Activated CD4-positive, alpha-beta memory T cell treated with anti-CD3 and anti-CD28 coated beads for 36 hours (primary cell): Measurements from ENCODE around the gene FAM3A. TPM values are rescaled to one million over a fixed set of nuclear protein-coding genes. Genes with fewer than 3 reads are reported as not detected.

ENCODE experiments used
- CTCF ChIA-PET: fragments of 350-600 bp; sonication (Branson Sonifier 250); formaldehyde crosslinking; loops from one replicate; lab custom pipeline; 2021; ENCODE audit warnings: antibody characterized with exemption, inconsistent platforms; lab: Charles Lee
- POLR2A ChIA-PET: fragments of 350-600 bp; sonication (Branson Sonifier 250); formaldehyde crosslinking; loops from one replicate; lab custom pipeline; 2021; ENCODE audit warnings: antibody characterized with exemption; lab: Charles Lee
- DNase-seq: peaks from one replicate; pipeline ENCODE4 v3.0.0-alpha.2; 2020
- H3K27ac Mint-ChIP-seq: one replicate; pipeline ENCODE4 v1.8.0; 2021; ENCODE audit warnings: mixed read lengths
- H3K27me3 Mint-ChIP-seq: one replicate; pipeline ENCODE4 v1.8.0; 2021; ENCODE audit warnings: mixed read lengths
- H3K36me3 Mint-ChIP-seq: one replicate; pipeline ENCODE4 v1.8.0; 2021; ENCODE audit warnings: mixed read lengths
- H3K4me1 Mint-ChIP-seq: one replicate; pipeline ENCODE4 v1.8.0; 2021; ENCODE audit warnings: low read depth, mixed read lengths
- H3K4me3 Mint-ChIP-seq: one replicate; pipeline ENCODE4 v1.8.0; 2021; ENCODE audit warnings: mild to moderate bottlenecking, mixed read lengths
- H3K9me3 Mint-ChIP-seq: one replicate; pipeline ENCODE4 v1.8.0; 2021; ENCODE audit warnings: mixed read lengths
- intact Hi-C: fragments of 100-400 bp; cut with micrococcal nuclease; formaldehyde crosslinking; loops from one replicate; pipeline ENCODE4 v1.15.1; 2023
- total RNA-seq, 2 experiments: library from RNA; stranded (reverse); gene quantifications; one replicate each; pipeline ENCODE4 v1.2.3, GENCODE V29; 2021

FAM3A gene
- total RNA-seq, 2 experiments from 2014 or later = 21.4 to 28.4 TPM

DNA sequence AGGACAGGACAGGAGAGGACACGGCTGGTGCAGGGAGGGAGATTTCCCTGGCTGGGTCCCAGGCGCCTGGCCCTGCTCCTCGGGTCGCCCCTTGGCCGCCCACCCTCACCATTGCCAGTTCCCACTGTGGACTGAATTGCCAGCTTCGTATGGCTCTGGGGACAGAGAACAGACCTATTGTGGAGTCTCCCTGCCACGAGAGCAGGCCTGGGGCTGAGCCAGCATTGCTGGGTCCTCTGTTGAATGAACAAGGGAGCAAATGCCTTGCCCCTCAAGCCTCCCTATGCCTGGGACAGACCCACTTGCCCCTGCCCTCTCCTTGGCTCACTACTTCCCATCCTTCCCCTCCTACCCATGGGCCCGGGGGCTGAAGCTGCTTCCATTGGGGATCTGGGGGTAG lies 53.6 kb downstream of the FAM3A start:
- Mint-ChIP-seq H3K9me3 (no peaks in the 10 kb centered on the region), H3K36me3 (peaks cover 1% of the 10 kb centered on the region), H3K27me3 (no peaks in the 10 kb centered on the region), H3K4me3 (no peak overlapping the region), H3K4me1 (peaks cover 4% of the 10 kb centered on the region), H3K27ac (no peak overlapping the region)
- intact Hi-C loops = no loop called here
- ChIA-PET CTCF (no interaction called here), POLR2A (no interaction called here)
- DNase-seq = no peak

- Mint-ChIP-seq H3K4me3 (no peak overlapping the region), H3K27ac (no peak overlapping the region)
These were observed 55.7 kb downstream of the FAM3A start for GRCh38 chrX:154460326-154460725.

GRCh38 chrX:154459832-154460231 lies 56.2 kb downstream of the FAM3A start:
- no peaks in the 10 kb centered on the region for H3K9me3 Mint-ChIP-seq
- ChIA-PET POLR2A (no interaction called here), CTCF (no interaction called here)
- H3K36me3 Mint-ChIP-seq = peaks cover 1% of the 10 kb centered on the region
- H3K4me1 Mint-ChIP-seq = peaks cover 7% of the 10 kb centered on the region
- H3K4me3 Mint-ChIP-seq = no peak overlapping the region
- no peak overlapping the region for H3K27ac Mint-ChIP-seq
- intact Hi-C loops = no loop called here
- DNase-seq = no peak
- H3K27me3 Mint-ChIP-seq = no peaks in the 10 kb centered on the region

More at GRCh38 chrX:154460326-154460725, 55.7 kb downstream of the FAM3A start:
- POLR2A ChIA-PET = no interaction called here
- DNase-seq = no peak
- intact Hi-C loops = no loop called here
- H3K27me3 Mint-ChIP-seq = no peaks in the 10 kb centered on the region
- H3K4me1 Mint-ChIP-seq = peaks cover 7% of the 10 kb centered on the region
- CTCF ChIA-PET = no interaction called here
- H3K36me3 Mint-ChIP-seq = peaks cover 1% of the 10 kb centered on the region
- no peaks in the 10 kb centered on the region for H3K9me3 Mint-ChIP-seq

GRCh38 chrX:154458954-154459778 lies 56.9 kb downstream of the FAM3A start:
- H3K27ac Mint-ChIP-seq = peak overlapping the region; percentile 33
- intact Hi-C loops = no loop called here
- H3K36me3 Mint-ChIP-seq = peaks cover 1% of the 10 kb centered on the region
- POLR2A ChIA-PET = interaction anchor here (1.4 kb wide), 1 partner anchor 32 kb away, joined by 4 read pairs; the partner anchor contains the start of gene SLC10A3
- H3K4me3 Mint-ChIP-seq = peak overlapping the region; percentile 76
- H3K9me3 Mint-ChIP-seq = peaks cover 2% of the 10 kb centered on the region
- H3K4me1 Mint-ChIP-seq = peaks cover 7% of the 10 kb centered on the region
- peak; percentile 34 for DNase-seq
- H3K27me3 Mint-ChIP-seq = no peaks in the 10 kb centered on the region
- CTCF ChIA-PET = interaction anchor here (0.6 to 0.8 kb wide), 3 partner anchors 61 to 849 kb away, joined by 3 to 4 read pairs (median 3); partner anchors contain the start of gene RPL10

DNA sequence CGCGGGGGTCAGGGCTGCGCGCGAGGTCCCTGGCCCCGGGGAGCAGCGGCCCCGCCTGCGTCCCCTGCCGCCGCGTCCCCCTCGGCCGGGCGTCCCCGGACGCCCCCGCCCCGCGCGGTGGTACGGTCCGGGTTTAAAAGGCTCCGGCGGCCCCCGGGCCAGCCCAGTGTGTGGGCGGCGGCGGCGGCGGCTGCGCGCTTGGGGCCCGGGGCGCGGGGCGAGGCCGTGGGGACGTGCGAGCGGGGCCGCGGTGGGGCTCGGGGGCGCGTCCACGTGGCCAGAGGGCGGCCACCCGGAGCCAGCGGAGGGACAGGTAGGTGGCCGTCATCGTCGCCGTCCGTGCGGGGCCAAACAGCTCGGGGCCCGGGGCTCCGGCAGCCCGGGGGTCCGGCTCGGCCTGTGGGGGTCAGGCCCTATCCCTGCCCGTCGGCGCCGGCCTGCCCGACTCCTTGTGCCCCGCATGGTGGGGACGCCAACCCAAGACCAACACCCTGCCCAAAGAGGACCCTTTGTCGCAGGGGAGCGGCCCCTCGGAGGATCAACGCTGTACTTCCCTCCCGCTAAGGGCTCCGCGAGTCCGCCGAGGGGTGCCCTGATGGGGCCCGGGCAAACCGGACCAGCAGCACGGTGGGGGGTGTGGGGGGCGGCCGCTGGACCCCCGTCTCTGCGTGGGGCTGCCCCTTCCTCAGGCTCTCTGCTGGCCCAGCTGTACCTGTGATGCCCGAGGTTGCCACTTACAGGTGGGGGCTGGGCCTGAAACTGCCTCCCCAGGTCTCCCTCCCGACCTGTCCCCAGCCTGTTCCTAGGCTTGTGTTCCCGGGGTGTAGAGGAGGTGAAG lies 57.7 kb downstream of the FAM3A start, which contains the start of gene PLXNA3:
Gene PLXNA3 (plus strand): TSS at position 166 of the 838 bp plus-strand sequence. CDS start 1,903 bp downstream, outside the sequence.
- ChIA-PET POLR2A (interaction anchor here (0.8 to 1.4 kb wide), 2 partner anchors 15 to 33 kb away, joined by 3 to 4 read pairs; partner anchors contain the start of genes FAM50A and SLC10A3), CTCF (interaction anchor here (0.6 to 1.0 kb wide), 4 partner anchors 60 to 848 kb away, joined by 3 to 4 read pairs (median 4); partner anchors contain the start of gene RPL10)
- intact Hi-C loops = no loop called here
- H3K4me1 Mint-ChIP-seq = peaks cover 7% of the 10 kb centered on the region
- peaks cover 1% of the 10 kb centered on the region for H3K36me3 Mint-ChIP-seq
- peak within 1 kb of the TSS; percentile 74 for H3K27ac Mint-ChIP-seq
- no peaks in the 10 kb centered on the region for H3K27me3 Mint-ChIP-seq
- H3K4me3 Mint-ChIP-seq = peak within 1 kb of the TSS; percentile 82
- peak; percentile 66 for DNase-seq
- peaks cover 2% of the 10 kb centered on the region for H3K9me3 Mint-ChIP-seq

DNA sequence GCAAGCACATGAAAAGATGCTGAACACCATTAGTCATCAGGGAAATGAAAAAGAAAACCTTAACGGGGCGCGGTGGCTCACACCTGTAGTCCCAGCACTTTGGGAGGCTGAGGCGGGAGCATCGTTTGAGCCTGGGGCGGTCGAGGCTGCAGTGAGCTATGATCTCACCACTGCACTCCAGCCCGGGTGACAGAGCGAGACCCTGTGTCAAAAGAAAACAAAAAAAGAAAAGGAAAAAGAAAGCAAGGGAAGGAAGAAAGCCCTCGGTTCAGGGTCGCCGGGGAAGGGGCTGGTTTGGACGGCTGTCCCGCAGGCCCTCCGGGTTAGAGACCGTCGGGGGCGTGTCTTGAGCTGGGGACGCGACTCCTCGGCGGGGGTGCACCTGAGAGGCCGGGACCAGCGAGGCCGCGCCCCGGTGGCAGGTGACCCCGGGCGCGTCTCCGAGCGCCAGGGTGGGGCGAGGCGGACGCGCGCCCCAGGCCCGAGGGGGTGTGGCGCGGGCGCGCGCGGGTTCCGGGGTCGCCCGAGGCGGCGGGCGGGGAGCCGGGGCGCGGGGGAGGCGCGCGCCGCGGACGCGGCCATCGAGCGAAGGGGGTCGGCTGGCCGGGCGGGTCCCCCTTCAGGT lies 58.4 kb downstream of the FAM3A start:
- peaks cover 1% of the 10 kb centered on the region for H3K36me3 Mint-ChIP-seq
- ChIA-PET CTCF (interaction anchor here (1.0 kb wide), 1 partner anchor 70 kb away, joined by 4 read pairs; no protein-coding TSS in a partner anchor), POLR2A (interaction anchor here (0.8 kb wide), 1 partner anchor 14 kb away, joined by 3 read pairs; the partner anchor contains the start of gene FAM50A)
- H3K27me3 Mint-ChIP-seq = no peaks in the 10 kb centered on the region
- H3K9me3 Mint-ChIP-seq = peaks cover 2% of the 10 kb centered on the region
- peak; percentile 60 for DNase-seq
- peak overlapping the region; percentile 74 for H3K27ac Mint-ChIP-seq
- intact Hi-C loops = loop anchor here (2.0 kb wide), 1 partner anchor 21 kb away; the partner anchor contains the start of gene GDI1
- H3K4me3 Mint-ChIP-seq = peak overlapping the region; percentile 82
- peaks cover 7% of the 10 kb centered on the region for H3K4me1 Mint-ChIP-seq

Other genes with a start within 250 kb of the FAM3A start
- not detected for gene TEX28, start 221.1 kb downstream of the FAM3A start, total RNA-seq
- under 1 TPM; 0.15 to 0.21 TPM for gene TKTL1, start 220.4 kb downstream of the FAM3A start, total RNA-seq
- 1,000 to 10,000 TPM; 1,023 to 1,032 TPM for gene FLNA, start 141.6 kb downstream of the FAM3A start, total RNA-seq
- gene EMD, start 136.9 kb downstream of the FAM3A start, total RNA-seq = 10 to 100 TPM; 75.8 to 79.1 TPM
- 1,000 to 10,000 TPM; 3,597 to 3,654 TPM for gene RPL10, start 117.9 kb downstream of the FAM3A start, total RNA-seq
- gene DNASE1L1, start 107.0 kb downstream of the FAM3A start, total RNA-seq = 10 to 100 TPM; 12.5 to 13.3 TPM
- 10 to 100 TPM; 58.6 to 66.4 TPM for gene TAFAZZIN, start 104.7 kb downstream of the FAM3A start, total RNA-seq
- gene ATP6AP1, start 87.6 kb downstream of the FAM3A start, total RNA-seq = 10 to 100 TPM; 30.8 to 31.6 TPM
- gene GDI1, start 79.1 kb downstream of the FAM3A start, total RNA-seq = 100 to 1,000 TPM; 119 to 121 TPM
- 10 to 100 TPM; 61.1 to 61.9 TPM for gene FAM50A, start 72.1 kb downstream of the FAM3A start, total RNA-seq
- 10 to 100 TPM; 33.7 to 35.2 TPM for gene PLXNA3, start 58.0 kb downstream of the FAM3A start, total RNA-seq
- 10 to 100 TPM; 45.5 to 47.7 TPM for gene LAGE3, start 37.0 kb downstream of the FAM3A start, total RNA-seq
- gene UBL4A, start 29.6 kb downstream of the FAM3A start, total RNA-seq = 10 to 100 TPM; 49.5 to 53.3 TPM
- gene SLC10A3, start 25.6 kb downstream of the FAM3A start, total RNA-seq = 10 to 100 TPM; 14.4 to 16.1 TPM
- 10 to 100 TPM; 65.8 to 70.4 TPM for gene G6PD, start 30.6 kb upstream of the FAM3A start, total RNA-seq
- gene IKBKG, start 31.4 kb upstream of the FAM3A start, total RNA-seq = 10 to 100 TPM; 39.4 to 45.9 TPM
- gene CTAG1A, start 68.9 kb upstream of the FAM3A start, total RNA-seq = not detected
- not detected for gene CTAG1B, start 103.0 kb upstream of the FAM3A start, total RNA-seq
- not detected for gene CTAG2, start 137.3 kb upstream of the FAM3A start, total RNA-seq
- gene GAB3, start 234.8 kb upstream of the FAM3A start, total RNA-seq = 1 to 10 TPM; 3.4 to 3.7 TPM
- gene DKC1, start 246.6 kb upstream of the FAM3A start, total RNA-seq = 10 to 100 TPM; 94.0 to 95.5 TPM